H9 (cell line): ENCODE results near the gene ESPNL. TPM values are rescaled to one million over a fixed set of nuclear protein-coding genes. Genes with fewer than 3 reads are reported as not detected.

Source experiments
- DNase-seq: peaks from one replicate; pipeline ENCODE4 v3.0.0-alpha.2; 2017
- H2AFZ ChIP-seq: one replicate; pipeline ENCODE4 v1.6.1; 2013; ENCODE audit warnings: mild to moderate bottlenecking, low read length, control low read depth, moderate library complexity
- H2AK5ac ChIP-seq: 2 replicates; pipeline ENCODE4 v1.6.1; 2013; ENCODE audit warnings: low read length, control low read depth, mixed read lengths; ENCODE audit not compliant: insufficient read length
- H2BK120ac ChIP-seq: one replicate; pipeline ENCODE4 v1.6.1; 2013; ENCODE audit warnings: low read depth, mild to moderate bottlenecking, low read length, control low read depth, inconsistent platforms; ENCODE audit not compliant: poor library complexity, severe bottlenecking
- H2BK12ac ChIP-seq: 2 replicates; pipeline ENCODE4 v1.6.1; 2013; ENCODE audit warnings: low read length, control low read depth, mixed read lengths, low read depth; ENCODE audit not compliant: insufficient read length
- H2BK15ac ChIP-seq: 2 replicates; pipeline ENCODE4 v1.6.1; 2013; ENCODE audit warnings: low read depth, low read length, control low read depth
- H2BK20ac ChIP-seq: one replicate; pipeline ENCODE4 v1.6.1; 2013; ENCODE audit warnings: low read depth, mild to moderate bottlenecking, low read length, control low read depth, inconsistent platforms; ENCODE audit not compliant: poor library complexity, severe bottlenecking
- H2BK5ac ChIP-seq: 2 replicates; pipeline ENCODE4 v1.6.1; 2013; ENCODE audit warnings: low read length, control low read depth, mixed read lengths; ENCODE audit not compliant: insufficient read length
- H3K14ac ChIP-seq: 2 replicates; pipeline ENCODE4 v1.6.1; 2013; ENCODE audit warnings: low read length, control low read depth; ENCODE audit not compliant: insufficient read depth
- H3K18ac ChIP-seq: 2 replicates; pipeline ENCODE4 v1.6.1; 2013; ENCODE audit warnings: low read depth, mild to moderate bottlenecking, mixed read lengths, low read length, control low read depth; ENCODE audit not compliant: insufficient read length
- H3K23ac ChIP-seq: 2 replicates; pipeline ENCODE4 v1.6.1; 2013; ENCODE audit warnings: low read length, control low read depth, mixed read lengths, low read depth; ENCODE audit not compliant: insufficient read length
- H3K23me2 ChIP-seq: 2 replicates; pipeline ENCODE4 v1.6.1; 2013; ENCODE audit warnings: low read depth, mild to moderate bottlenecking, mixed read lengths, low read length, control low read depth; ENCODE audit not compliant: insufficient read length, poor library complexity, severe bottlenecking
- H3K27ac ChIP-seq: 2 replicates; pipeline ENCODE4 v1.5.1; 2013; ENCODE audit warnings: low read length, control low read depth, mixed read lengths, low read depth; ENCODE audit not compliant: insufficient read length
- H3K27me3 ChIP-seq: 2 replicates; pipeline ENCODE4 v1.6.1; 2013; ENCODE audit warnings: low read length, control low read depth, inconsistent platforms; ENCODE audit not compliant: insufficient read depth
- H3K4ac ChIP-seq: 2 replicates; pipeline ENCODE4 v1.6.1; 2013; ENCODE audit warnings: low read depth, mild to moderate bottlenecking, control low read depth, inconsistent platforms, low read length, moderate library complexity
- H3K4me1 ChIP-seq: 2 replicates; pipeline ENCODE4 v1.6.1; 2013; ENCODE audit warnings: low read length, control low read depth, inconsistent platforms; ENCODE audit not compliant: insufficient read depth
- H3K4me2 ChIP-seq: 2 replicates; pipeline ENCODE4 v1.6.1; 2013; ENCODE audit warnings: low read length, control low read depth, mixed read lengths; ENCODE audit not compliant: insufficient read length, insufficient read depth
- H3K56ac ChIP-seq: 2 replicates; pipeline ENCODE4 v1.6.1; 2013; ENCODE audit warnings: low read depth, mild to moderate bottlenecking, mixed read lengths, low read length, control low read depth; ENCODE audit not compliant: insufficient read length
- H3K79me1 ChIP-seq: 2 replicates; pipeline ENCODE4 v1.6.1; 2013; ENCODE audit warnings: low read depth, mild to moderate bottlenecking, moderate library complexity, low read length, control low read depth, inconsistent platforms; ENCODE audit not compliant: insufficient read depth, poor library complexity, severe bottlenecking
- H3K79me2 ChIP-seq: 2 replicates; pipeline ENCODE4 v1.6.1; 2013; ENCODE audit warnings: low read length, control low read depth, inconsistent platforms; ENCODE audit not compliant: insufficient read depth
- H3K9ac ChIP-seq: 2 replicates; pipeline ENCODE4 v1.6.1; 2013; ENCODE audit warnings: low read length, control low read depth, mixed read lengths; ENCODE audit not compliant: insufficient read length; ENCODE audit errors: extremely low read depth
- H3K9me3 ChIP-seq: one replicate; pipeline ENCODE4 v1.6.1; 2013; ENCODE audit warnings: low read depth, low read length, inconsistent platforms; ENCODE audit not compliant: control insufficient read depth
- H3T11ph ChIP-seq: one replicate; pipeline ENCODE4 v1.6.1; 2013; ENCODE audit warnings: mild to moderate bottlenecking, low read length, control low read depth, inconsistent platforms
- H4K20me1 ChIP-seq: one replicate; pipeline ENCODE4 v1.6.1; 2013; ENCODE audit not compliant: control insufficient read depth, insufficient read length, insufficient read depth
- H4K5ac ChIP-seq: 2 replicates; pipeline ENCODE4 v1.6.1; 2013; ENCODE audit warnings: low read depth, mild to moderate bottlenecking, mixed read lengths, low read length, control low read depth; ENCODE audit not compliant: insufficient read length
- H4K8ac ChIP-seq: replicated peaks from 2 replicates; pipeline ENCODE4 v1.6.1; 2013; ENCODE audit warnings: low read length, control low read depth, mixed read lengths, low read depth; ENCODE audit not compliant: insufficient read length
- H4K91ac ChIP-seq: 2 replicates; pipeline ENCODE4 v1.6.1; 2013; ENCODE audit warnings: low read depth, mild to moderate bottlenecking, moderate library complexity, mixed read lengths, low read length, control low read depth; ENCODE audit not compliant: insufficient read length
- H3K27ac Mint-ChIP-seq, 3 experiments: 2 replicates in 2 of 3; 3 replicates in 1 of 3; pipeline ENCODE4 v1.8.0; 2020 to 2021; ENCODE audit warnings: mixed read lengths in 3 of 3, mild to moderate bottlenecking in 1 of 3, moderate library complexity in 1 of 3
- H3K27me3 Mint-ChIP-seq: 2 replicates; pipeline ENCODE4 v1.8.0; 2021; ENCODE audit warnings: low read depth, mild to moderate bottlenecking, moderate library complexity, mixed read lengths
- H3K36me3 Mint-ChIP-seq, 3 experiments: 2 replicates in 2 of 3; 3 replicates in 1 of 3; pipeline ENCODE4 v1.8.0; 2020 to 2021; ENCODE audit warnings: low read depth in 3 of 3, mixed read lengths in 3 of 3; ENCODE audit not compliant: insufficient read depth in 1 of 3
- H3K4me1 Mint-ChIP-seq, 2 experiments: 2 replicates each; pipeline ENCODE4 v1.8.0; 2020; ENCODE audit warnings: mixed read lengths in 2 of 2
- H3K4me3 Mint-ChIP-seq, 2 experiments: 2 replicates in 1 of 2; 3 replicates in 1 of 2; pipeline ENCODE4 v1.8.0; 2020 to 2021; ENCODE audit warnings: mild to moderate bottlenecking in 2 of 2, mixed read lengths in 2 of 2, moderate library complexity in 1 of 2
- H3K9me3 Mint-ChIP-seq, 2 experiments: 2 replicates in 1 of 2; 3 replicates in 1 of 2; pipeline ENCODE4 v1.8.0; 2020; ENCODE audit warnings: mild to moderate bottlenecking in 2 of 2, mixed read lengths in 2 of 2, moderate library complexity in 1 of 2
- WGBS: extraction: QIAGEN DNeasy Blood & Tissue Kit; methylation state at CpG from one replicate; pipeline ENCODE4 v1.1.7; 2013; ENCODE audit warnings: missing lambda C conversion rate, low lambda C conversion rate, mixed read lengths; ENCODE audit not compliant: insufficient read length; ENCODE audit errors: extremely low coverage; 5-methylcytosine and 5-hydroxymethylcytosine counted together
- total RNA-seq: library from RNA; stranded (reverse); gene quantifications from 2 replicates; pipeline ENCODE4 v1.2.1, GENCODE V29; 2021
- TF ChIP-seq, protein P1 (sequence below): fragments of 200-600 bp; sonication (generic); conservative IDR thresholded peaks from 3 replicates; pipeline ENCODE4 v1.8.0; 2021; ENCODE audit warnings: antibody characterized with exemption, mild to moderate bottlenecking

Gene ESPNL
- total RNA-seq, 1 experiment from 2014 or later = 0.17 TPM

- Histone ChIP-seq H4K91ac (no peak overlapping the region), H2BK120ac (no peak overlapping the region), H3K14ac (no peak overlapping the region), H4K8ac (no peak overlapping the region), H2AFZ (no peak overlapping the region), H3K27ac (no peak overlapping the region), H3K9me3 (no peaks in the 10 kb centered on the region), H3K4ac (no peak overlapping the region), H4K20me1 (no peaks in the 10 kb centered on the region), H2BK12ac (no peak overlapping the region), H3T11ph (no peak overlapping the region), H3K23ac (no peak overlapping the region), H3K79me2 (no peaks in the 10 kb centered on the region), H3K79me1 (no peaks in the 10 kb centered on the region), H2BK5ac (no peak overlapping the region), H2BK20ac (no peak overlapping the region), H3K23me2 (no peaks in the 10 kb centered on the region), H3K9ac (no peak overlapping the region), H4K5ac (no peak overlapping the region), H3K4me1 (no peaks in the 10 kb centered on the region), H3K4me2 (no peak overlapping the region), H3K18ac (no peak overlapping the region), H2BK15ac (no peak overlapping the region), H2AK5ac (no peak overlapping the region), H3K27me3 (no peaks in the 10 kb centered on the region), H3K56ac (no peak overlapping the region)
- TF ChIP-seq, protein P1, sequence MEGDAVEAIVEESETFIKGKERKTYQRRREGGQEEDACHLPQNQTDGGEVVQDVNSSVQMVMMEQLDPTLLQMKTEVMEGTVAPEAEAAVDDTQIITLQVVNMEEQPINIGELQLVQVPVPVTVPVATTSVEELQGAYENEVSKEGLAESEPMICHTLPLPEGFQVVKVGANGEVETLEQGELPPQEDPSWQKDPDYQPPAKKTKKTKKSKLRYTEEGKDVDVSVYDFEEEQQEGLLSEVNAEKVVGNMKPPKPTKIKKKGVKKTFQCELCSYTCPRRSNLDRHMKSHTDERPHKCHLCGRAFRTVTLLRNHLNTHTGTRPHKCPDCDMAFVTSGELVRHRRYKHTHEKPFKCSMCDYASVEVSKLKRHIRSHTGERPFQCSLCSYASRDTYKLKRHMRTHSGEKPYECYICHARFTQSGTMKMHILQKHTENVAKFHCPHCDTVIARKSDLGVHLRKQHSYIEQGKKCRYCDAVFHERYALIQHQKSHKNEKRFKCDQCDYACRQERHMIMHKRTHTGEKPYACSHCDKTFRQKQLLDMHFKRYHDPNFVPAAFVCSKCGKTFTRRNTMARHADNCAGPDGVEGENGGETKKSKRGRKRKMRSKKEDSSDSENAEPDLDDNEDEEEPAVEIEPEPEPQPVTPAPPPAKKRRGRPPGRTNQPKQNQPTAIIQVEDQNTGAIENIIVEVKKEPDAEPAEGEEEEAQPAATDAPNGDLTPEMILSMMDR = peak; percentile 56
- H3K4me3 Mint-ChIP-seq = no peak overlapping the region
- no peak overlapping the region for H3K27ac Mint-ChIP-seq
- no peaks in the 10 kb centered on the region for H3K4me1 Mint-ChIP-seq
- H3K36me3 Mint-ChIP-seq = peaks cover 16 to 69% (median 49%) of the 10 kb centered on the region in 3 experiments; a peak in 6 of 7 replicates
- no peak for DNase-seq
- no CpG with 5 or more reads among the region's 2 CpGs for WGBS
- no peaks in the 10 kb centered on the region for H3K9me3 Mint-ChIP-seq
- H3K27me3 Mint-ChIP-seq = no peaks in the 10 kb centered on the region
Observed at GRCh38 chr2:238173692-238174091, 73.6 kb downstream of the ESPNL start.
